ENCODE results near the gene LRRC53. TPM values are rescaled to one million over a fixed set of nuclear protein-coding genes. Genes with fewer than 3 reads are reported as not detected.

LRRC53 gene
- total and polyA plus RNA-seq, 8 donors: not detected

DNA sequence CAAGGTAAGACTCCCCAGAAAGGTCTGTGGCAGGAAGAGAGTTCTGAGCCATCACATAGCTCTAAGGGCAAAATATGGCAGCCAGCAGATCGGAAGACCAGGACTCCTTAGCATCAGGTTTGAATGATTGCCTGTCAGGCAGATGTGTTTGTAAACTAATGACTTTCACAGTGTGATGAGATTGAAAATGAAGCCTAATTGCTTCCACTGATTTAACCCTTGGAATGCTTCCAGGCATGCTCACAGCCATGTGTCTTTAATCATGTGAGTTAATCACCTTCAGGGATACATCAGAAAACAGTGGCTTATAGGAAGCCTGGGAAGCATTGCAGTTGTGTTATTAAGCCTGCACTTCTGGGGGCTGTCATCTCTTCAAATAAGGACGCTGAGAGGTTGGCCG, 82.8 kb downstream of the LRRC53 start:
- H3K27ac ChIP-seq: no peak overlapping the region
- DNase-seq: no peak
- intact Hi-C loops (cut with DNase I): no loop called here

DNA sequence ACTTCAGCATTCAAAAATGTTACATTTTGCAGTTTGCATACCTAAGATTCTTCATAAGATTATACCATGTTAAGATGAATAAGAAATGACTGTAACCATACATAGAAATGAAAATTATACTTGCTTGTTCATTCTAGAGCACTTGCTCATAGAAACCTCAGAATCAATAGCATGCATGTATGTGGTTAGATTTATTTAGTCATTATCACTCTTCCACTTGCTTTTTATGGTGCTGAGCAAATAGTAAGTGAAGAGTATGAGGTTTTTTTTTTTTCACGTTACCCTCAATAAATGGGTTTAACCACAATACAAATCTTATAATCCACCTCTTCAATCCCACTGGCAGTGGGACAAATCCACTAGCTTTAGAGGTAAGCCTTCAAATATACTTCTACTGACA, 84.7 kb downstream of the LRRC53 start:
- Histone ChIP-seq H3K36me3 (no peaks in the 10 kb centered on the region), H3K4me1 (no peaks in the 10 kb centered on the region), H3K4me3 (no peak overlapping the region), H3K27ac (no peak overlapping the region), H3K27me3 (no peaks in the 10 kb centered on the region), H3K9me3 (no peaks in the 10 kb centered on the region)
- TF ChIP-seq, protein P1, sequence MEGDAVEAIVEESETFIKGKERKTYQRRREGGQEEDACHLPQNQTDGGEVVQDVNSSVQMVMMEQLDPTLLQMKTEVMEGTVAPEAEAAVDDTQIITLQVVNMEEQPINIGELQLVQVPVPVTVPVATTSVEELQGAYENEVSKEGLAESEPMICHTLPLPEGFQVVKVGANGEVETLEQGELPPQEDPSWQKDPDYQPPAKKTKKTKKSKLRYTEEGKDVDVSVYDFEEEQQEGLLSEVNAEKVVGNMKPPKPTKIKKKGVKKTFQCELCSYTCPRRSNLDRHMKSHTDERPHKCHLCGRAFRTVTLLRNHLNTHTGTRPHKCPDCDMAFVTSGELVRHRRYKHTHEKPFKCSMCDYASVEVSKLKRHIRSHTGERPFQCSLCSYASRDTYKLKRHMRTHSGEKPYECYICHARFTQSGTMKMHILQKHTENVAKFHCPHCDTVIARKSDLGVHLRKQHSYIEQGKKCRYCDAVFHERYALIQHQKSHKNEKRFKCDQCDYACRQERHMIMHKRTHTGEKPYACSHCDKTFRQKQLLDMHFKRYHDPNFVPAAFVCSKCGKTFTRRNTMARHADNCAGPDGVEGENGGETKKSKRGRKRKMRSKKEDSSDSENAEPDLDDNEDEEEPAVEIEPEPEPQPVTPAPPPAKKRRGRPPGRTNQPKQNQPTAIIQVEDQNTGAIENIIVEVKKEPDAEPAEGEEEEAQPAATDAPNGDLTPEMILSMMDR (IDR thresholded peaks at IDR 0.05): no peak
- no peak for ATAC-seq
- no peak for DNase-seq
- intact Hi-C loops (cut with DNase I): no loop called here

More for the DNA sequence above, 82.8 kb downstream of the LRRC53 start:
- ATAC-seq: no peak
- TF ChIP-seq, protein P1 (IDR thresholded peaks at IDR 0.05): no peak
- Histone ChIP-seq H3K4me3 (no peak overlapping the region), H3K9me3 (no peaks in the 10 kb centered on the region), H3K4me1 (no peaks in the 10 kb centered on the region), H3K36me3 (no peaks in the 10 kb centered on the region), H3K27me3 (no peaks in the 10 kb centered on the region)

DNA sequence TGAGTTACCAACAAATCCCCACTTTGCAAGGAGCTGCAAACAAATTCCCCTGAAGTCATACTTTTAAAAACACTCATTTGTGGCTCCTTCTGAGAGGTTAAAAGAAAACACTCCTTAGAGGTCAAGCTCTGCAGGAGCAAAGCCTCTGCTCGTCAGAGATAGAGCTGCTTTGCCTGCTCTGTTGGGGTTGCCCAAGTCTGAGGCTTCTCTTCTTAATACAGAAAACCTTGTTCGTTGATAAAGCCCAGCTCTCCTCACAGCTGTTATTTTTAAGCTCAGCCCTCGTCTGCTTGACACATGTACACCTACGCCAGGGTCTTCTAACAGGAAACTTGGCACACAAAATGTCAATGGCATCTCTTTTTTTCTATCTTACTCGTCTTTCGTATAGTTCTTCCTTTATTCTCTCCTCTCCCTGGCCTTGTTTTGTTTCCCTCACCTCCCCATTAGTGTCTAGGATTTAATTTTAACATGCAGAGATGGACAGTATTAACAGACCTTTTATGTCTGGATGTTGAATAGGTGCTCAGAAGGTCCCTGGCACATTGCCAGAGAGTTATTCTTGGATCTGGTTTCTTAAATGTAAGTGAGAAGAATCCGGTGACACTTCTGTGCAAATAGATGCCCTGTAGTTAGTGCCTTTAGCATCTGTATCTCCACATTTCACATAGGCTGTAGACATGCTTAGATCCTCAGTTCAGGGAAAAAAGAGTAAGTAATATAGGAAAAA, 86.0 kb downstream of the LRRC53 start:
- H3K27ac ChIP-seq: no peak overlapping the region
- TF ChIP-seq, protein P1 (IDR thresholded peaks at IDR 0.05): no peak
- intact Hi-C loops (cut with DNase I): no loop called here
- H3K4me3 ChIP-seq: no peak overlapping the region
- H3K9me3 ChIP-seq: no peaks in the 10 kb centered on the region
- H3K27me3 ChIP-seq: peaks cover 0 to 3% of the 10 kb centered on the region in 2 donors
- H3K36me3 ChIP-seq: no peaks in the 10 kb centered on the region
- DNase-seq (no peak), ATAC-seq (no peak)
- no peaks in the 10 kb centered on the region for H3K4me1 ChIP-seq

DNA sequence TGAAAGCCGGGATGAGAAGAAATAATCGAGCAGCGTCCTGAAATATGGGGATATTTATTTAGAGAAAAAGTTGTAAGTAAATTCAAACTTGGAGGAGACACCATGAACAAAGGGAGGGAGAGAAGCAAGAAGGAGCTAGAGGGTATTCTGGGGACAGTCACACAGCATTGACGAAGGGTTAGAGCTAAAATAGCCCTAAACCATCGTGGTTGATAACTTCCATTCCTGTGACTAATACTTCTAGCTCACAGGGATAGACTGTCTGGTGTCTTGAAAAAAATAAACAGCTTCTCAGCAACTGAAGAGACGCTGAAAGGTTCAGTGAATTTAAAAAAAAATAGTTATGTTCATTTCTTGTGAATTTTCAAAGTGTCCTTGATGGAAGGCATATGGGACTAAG, 86.7 kb downstream of the LRRC53 start:
- DNase-seq (no peak), ATAC-seq (no peak)
- no peak overlapping the region for H3K27ac ChIP-seq
- peaks cover 0 to 7% of the 10 kb centered on the region in 2 donors for H3K27me3 ChIP-seq
- no peak overlapping the region for H3K4me3 ChIP-seq
- intact Hi-C loops (cut with DNase I): no loop called here
- H3K9me3 ChIP-seq: no peaks in the 10 kb centered on the region
- TF ChIP-seq, protein P1 (IDR thresholded peaks at IDR 0.05): no peak
- H3K36me3 ChIP-seq: no peaks in the 10 kb centered on the region
- H3K4me1 ChIP-seq: no peaks in the 10 kb centered on the region

DNA sequence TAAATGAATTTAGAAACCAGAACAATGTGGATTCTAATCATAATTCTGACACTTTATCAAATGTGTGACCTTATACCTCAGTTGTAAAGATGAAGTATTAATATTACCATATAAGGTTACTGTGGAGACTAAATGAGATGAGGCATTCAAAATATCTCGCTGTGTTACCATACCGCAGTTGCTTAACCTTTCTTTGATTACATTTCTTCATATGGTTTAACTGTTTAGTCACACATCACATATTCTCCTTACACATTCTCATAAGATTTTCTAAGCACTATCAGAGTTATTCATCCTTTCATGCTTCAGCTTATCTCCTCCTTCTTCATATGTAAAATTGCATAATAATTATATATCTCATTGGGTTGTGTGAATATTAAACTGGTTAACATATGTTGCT, 88.9 kb downstream of the LRRC53 start:
- no peak overlapping the region for H3K27ac ChIP-seq
- no peaks in the 10 kb centered on the region for H3K9me3 ChIP-seq
- TF ChIP-seq, protein P1 (IDR thresholded peaks at IDR 0.05): no peak

More for the DNA sequence above, 88.9 kb downstream of the LRRC53 start:
- Histone ChIP-seq H3K4me1 (no peaks in the 10 kb centered on the region), H3K36me3 (no peaks in the 10 kb centered on the region), H3K4me3 (no peak overlapping the region), H3K27me3 (peaks cover 0 to 7% of the 10 kb centered on the region in 2 donors)
- intact Hi-C loops (cut with DNase I): no loop called here
- no peak for DNase-seq
- ATAC-seq: no peak
